Stomach (tissue), 4 donors: ENCODE measurements around the gene ARL6IP5.

ENCODE experiments used
- EP300 ChIP-seq: sonication (generic); formaldehyde crosslinking; IDR thresholded peaks from one replicate; pipeline ENCODE4 v1.6.1; 2017; ENCODE audit warnings: antibody characterized with exemption
- POLR2A ChIP-seq, 4 donors: fragments of 450-650 bp; IDR thresholded peaks; one replicate each; pipeline ENCODE4 v1.6.1; 2016; ENCODE audit warnings: antibody characterized with exemption in 4 of 4, control low read depth in 2 of 4, mild to moderate bottlenecking in 1 of 4, moderate library complexity in 1 of 4
- TF ChIP-seq, protein P1 (sequence below), 7 experiments: fragments of 450-650 bp in 4 of 7; fragments of 200-600 bp in 3 of 7; sonication (generic) in 3 of 7; IDR thresholded peaks; one replicate each; pipeline ENCODE4 v1.5.1; 2016 to 2019; ENCODE audit warnings: antibody characterized with exemption in 7 of 7, control low read depth in 2 of 7, mild to moderate bottlenecking in 1 of 7

DNA sequence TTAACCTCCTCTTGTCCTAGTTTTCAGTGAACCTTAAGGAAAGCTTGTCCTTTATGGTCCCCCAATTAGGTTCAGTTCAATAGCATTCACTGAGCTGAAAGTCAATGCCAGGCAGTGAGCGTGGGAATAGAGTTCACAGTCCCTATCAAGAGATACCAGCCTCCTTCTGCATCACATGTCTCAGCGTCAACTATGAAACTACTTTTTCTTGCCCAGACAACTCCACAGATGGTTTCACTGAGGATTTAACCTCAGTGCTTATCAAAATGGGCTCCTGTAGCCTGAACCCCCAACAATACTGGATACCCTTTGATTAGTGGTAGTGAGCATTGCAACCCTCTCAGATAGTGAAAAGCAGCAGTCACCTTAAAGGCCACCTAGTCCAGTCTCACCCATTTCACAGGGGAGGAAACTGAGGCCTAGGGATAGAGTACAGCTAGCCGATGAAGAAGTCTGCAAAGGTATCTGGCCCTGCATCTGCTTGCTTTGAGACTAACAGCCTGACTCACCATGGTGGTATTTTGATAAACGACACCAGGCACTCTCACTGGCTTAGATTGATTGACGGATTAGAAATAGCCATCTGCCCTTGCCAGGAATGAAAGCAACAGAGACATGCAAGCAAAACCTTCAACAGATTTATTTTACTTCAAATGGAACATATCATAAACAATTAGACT lies 3.0 kb upstream of the ARL6IP5 start:
- TF ChIP-seq, protein P1, sequence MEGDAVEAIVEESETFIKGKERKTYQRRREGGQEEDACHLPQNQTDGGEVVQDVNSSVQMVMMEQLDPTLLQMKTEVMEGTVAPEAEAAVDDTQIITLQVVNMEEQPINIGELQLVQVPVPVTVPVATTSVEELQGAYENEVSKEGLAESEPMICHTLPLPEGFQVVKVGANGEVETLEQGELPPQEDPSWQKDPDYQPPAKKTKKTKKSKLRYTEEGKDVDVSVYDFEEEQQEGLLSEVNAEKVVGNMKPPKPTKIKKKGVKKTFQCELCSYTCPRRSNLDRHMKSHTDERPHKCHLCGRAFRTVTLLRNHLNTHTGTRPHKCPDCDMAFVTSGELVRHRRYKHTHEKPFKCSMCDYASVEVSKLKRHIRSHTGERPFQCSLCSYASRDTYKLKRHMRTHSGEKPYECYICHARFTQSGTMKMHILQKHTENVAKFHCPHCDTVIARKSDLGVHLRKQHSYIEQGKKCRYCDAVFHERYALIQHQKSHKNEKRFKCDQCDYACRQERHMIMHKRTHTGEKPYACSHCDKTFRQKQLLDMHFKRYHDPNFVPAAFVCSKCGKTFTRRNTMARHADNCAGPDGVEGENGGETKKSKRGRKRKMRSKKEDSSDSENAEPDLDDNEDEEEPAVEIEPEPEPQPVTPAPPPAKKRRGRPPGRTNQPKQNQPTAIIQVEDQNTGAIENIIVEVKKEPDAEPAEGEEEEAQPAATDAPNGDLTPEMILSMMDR (IDR thresholded peaks at IDR 0.05) = no peak
- TF ChIP-seq POLR2A (IDR thresholded peaks at IDR 0.05) = no peak
- no peak for TF ChIP-seq EP300
